HEK293 (cell line): ENCODE measurements around the gene ICE2.

ENCODE experiments used
- CTCF ChIA-PET: fragments of 350-600 bp; formaldehyde crosslinking; extraction: SDS; loops from one replicate; lab custom pipeline; 2021; ENCODE audit warnings: antibody characterized with exemption; lab: Yijun Ruan, JAX
- POLR2A ChIA-PET: fragments of 300-600 bp; formaldehyde crosslinking; extraction: SDS; loops from one replicate; lab custom pipeline; 2020; ENCODE audit warnings: antibody characterized with exemption, inconsistent platforms; lab: Yijun Ruan, JAX
- H3K27ac ChIP-seq: fragments of 200-500 bp; sonication (Bioruptor generic); 2 replicates; pipeline ENCODE4 v1.5.1; 2014; ENCODE audit warnings: low read depth, low read length, control low read depth, inconsistent platforms; ENCODE audit errors: extremely low read depth
- H3K36me3 ChIP-seq, 2 experiments: fragments of 200-500 bp in 1 of 2; sonication (Bioruptor generic) in 1 of 2; 1 replicate in 1 of 2; 2 replicates in 1 of 2; pipeline ENCODE4 v1.5.1; 2014 to 2017; ENCODE audit warnings: inconsistent platforms in 2 of 2, low read length in 2 of 2; ENCODE audit not compliant: control insufficient read depth in 2 of 2, insufficient read depth in 1 of 2
- H3K4me1 ChIP-seq: fragments of 200-500 bp; sonication (Bioruptor generic); 2 replicates; pipeline ENCODE4 v1.5.1; 2014; ENCODE audit warnings: mild to moderate bottlenecking, low read length, inconsistent platforms; ENCODE audit not compliant: control insufficient read depth, insufficient read depth
- H3K4me3 ChIP-seq: 2 replicates; pipeline ENCODE4 v1.5.1; 2011; ENCODE audit warnings: low read depth, mild to moderate bottlenecking, control low read depth, low read length, moderate library complexity
- H3K9me3 ChIP-seq: fragments of 200-500 bp; sonication (Bioruptor generic); 2 replicates; pipeline ENCODE4 v1.5.1; 2014; ENCODE audit warnings: low read depth, low read length, inconsistent platforms; ENCODE audit not compliant: control insufficient read depth, insufficient read depth
- BCL6B ChIP-seq: fragments of 450-650 bp; formaldehyde crosslinking; IDR thresholded peaks from 2 replicates; pipeline ENCODE4 v1.5.1; 2017; ENCODE audit warnings: missing biosample characterization, missing genetic modification characterization
- ELK4 ChIP-seq: IDR thresholded peaks from 2 replicates; pipeline ENCODE4 v1.6.1; 2011; ENCODE audit warnings: mild to moderate bottlenecking, low read depth, low read length, borderline replicate concordance
- OVOL3 ChIP-seq: fragments of 450-650 bp; formaldehyde crosslinking; IDR thresholded peaks from 2 replicates; pipeline ENCODE4 v1.5.1; 2016; ENCODE audit warnings: missing biosample characterization, missing genetic modification characterization
- PRDM2 ChIP-seq: fragments of 450-650 bp; formaldehyde crosslinking; IDR thresholded peaks from 2 replicates; pipeline ENCODE4 v1.5.1; 2016; ENCODE audit warnings: missing biosample characterization, missing genetic modification characterization, borderline replicate concordance
- PRDM4 ChIP-seq: fragments of 450-650 bp; formaldehyde crosslinking; IDR thresholded peaks from 2 replicates; pipeline ENCODE4 v1.5.1; 2017; ENCODE audit warnings: missing biosample characterization, missing genetic modification characterization
- PRDM6 ChIP-seq: fragments of 450-650 bp; formaldehyde crosslinking; IDR thresholded peaks from 2 replicates; pipeline ENCODE4 v1.5.1; 2017; ENCODE audit warnings: missing biosample characterization, missing genetic modification characterization
- WT1 ChIP-seq: fragments of 450-650 bp; formaldehyde crosslinking; IDR thresholded peaks from 2 replicates; pipeline ENCODE4 v1.5.1; 2016; ENCODE audit warnings: missing biosample characterization, missing genetic modification characterization
- ZBTB1 ChIP-seq: fragments of 450-650 bp; formaldehyde crosslinking; IDR thresholded peaks from 2 replicates; pipeline ENCODE4 v1.5.1; 2016; ENCODE audit warnings: missing biosample characterization, missing genetic modification characterization
- ZEB2 ChIP-seq: fragments of 450-650 bp; formaldehyde crosslinking; IDR thresholded peaks from 2 replicates; pipeline ENCODE4 v1.5.1; 2016; ENCODE audit warnings: missing biosample characterization, missing genetic modification characterization
- ZFHX2 ChIP-seq: fragments of 450-650 bp; formaldehyde crosslinking; conservative IDR thresholded peaks from 2 replicates; pipeline ENCODE4 v1.5.1; 2016; ENCODE audit warnings: missing biosample characterization, missing genetic modification characterization
- ZNF132 ChIP-seq: fragments of 450-650 bp; formaldehyde crosslinking; IDR thresholded peaks from 2 replicates; pipeline ENCODE4 v1.5.1; 2017; ENCODE audit warnings: missing biosample characterization, missing genetic modification characterization, borderline replicate concordance
- ZNF138 ChIP-seq: fragments of 450-650 bp; formaldehyde crosslinking; IDR thresholded peaks from 2 replicates; pipeline ENCODE4 v1.5.1; 2016; ENCODE audit warnings: missing biosample characterization, missing genetic modification characterization, borderline replicate concordance
- ZNF221 ChIP-seq: fragments of 450-650 bp; formaldehyde crosslinking; IDR thresholded peaks from 2 replicates; pipeline ENCODE4 v1.5.1; 2017; ENCODE audit warnings: missing biosample characterization, missing genetic modification characterization, borderline replicate concordance
- ZNF223 ChIP-seq: fragments of 450-650 bp; formaldehyde crosslinking; IDR thresholded peaks from 2 replicates; pipeline ENCODE4 v1.5.1; 2016; ENCODE audit warnings: missing biosample characterization, missing genetic modification characterization
- ZNF311 ChIP-seq: fragments of 450-650 bp; formaldehyde crosslinking; IDR thresholded peaks from 2 replicates; pipeline ENCODE4 v1.5.1; 2017; ENCODE audit warnings: missing biosample characterization, missing genetic modification characterization, borderline replicate concordance
- ZNF433 ChIP-seq: fragments of 450-650 bp; formaldehyde crosslinking; IDR thresholded peaks from 2 replicates; pipeline ENCODE4 v1.5.1; 2016; ENCODE audit warnings: missing biosample characterization, missing genetic modification characterization, low read depth
- ZNF48 ChIP-seq: fragments of 450-650 bp; formaldehyde crosslinking; IDR thresholded peaks from 2 replicates; pipeline ENCODE4 v1.5.1; 2016; ENCODE audit warnings: missing biosample characterization, missing genetic modification characterization

The ICE2 gene

GRCh38 chr15:60396560-60396957, 82.4 kb downstream of the ICE2 start:
- ChIA-PET CTCF (interaction anchor here (0.7 to 1.1 kb wide), 2 partner anchors 15 to 36 kb away, joined by 3 to 4 read pairs; no protein-coding TSS in a partner anchor), POLR2A (no interaction called here)
- Histone ChIP-seq H3K4me3 (peak overlapping the region; percentile 88), H3K4me1 (peaks cover 31% of the 10 kb centered on the region), H3K36me3 (peaks cover 0 to 30% of the 10 kb centered on the region in 2 experiments; a peak in 2 of 3 replicates), H3K9me3 (no peaks in the 10 kb centered on the region), H3K27ac (peak overlapping the region; percentile 79; the same call in 1 of the 2 replicates)
- TF ChIP-seq ZNF433 (tag by site-specific recombination) (no peak), PRDM6 (0 out of 2 replicates have a peak, but pooled peaks have one; percentile 9), WT1 (tag by site-specific recombination) (no peak)

GRCh38 chr15:60396100-60396499, 82.8 kb downstream of the ICE2 start:
- ChIA-PET POLR2A (no interaction called here), CTCF (interaction anchor here (1.1 kb wide), 1 partner anchor 36 kb away, joined by 3 read pairs; no protein-coding TSS in a partner anchor)
- peak overlapping the region; percentile 13; the same call in 1 of the 2 replicates for H3K4me3 ChIP-seq
- H3K9me3 ChIP-seq: no peaks in the 10 kb centered on the region
- TF ChIP-seq ZFHX2 (tag by site-specific recombination): no peak
- TF ChIP-seq ZNF311 (tag by site-specific recombination): no peak
- TF ChIP-seq ZNF138: no peak
- TF ChIP-seq ZNF48 (tag by site-specific recombination): no peak
- no peak for TF ChIP-seq OVOL3 (tag by site-specific recombination)
- TF ChIP-seq ZEB2 (tag by site-specific recombination): no peak
- H3K36me3 ChIP-seq: peaks cover 0 to 30% of the 10 kb centered on the region in 2 experiments; a peak in 2 of 3 replicates
- peaks cover 36% of the 10 kb centered on the region for H3K4me1 ChIP-seq
- no peak overlapping the region for H3K27ac ChIP-seq

- ChIA-PET POLR2A (no interaction called here), CTCF (interaction anchor here (0.7 kb wide), 1 partner anchor 799 kb away, joined by 3 read pairs; no protein-coding TSS in a partner anchor)
- Histone ChIP-seq H3K4me3 (no peak overlapping the region), H3K27ac (no peak overlapping the region), H3K4me1 (peaks cover 40% of the 10 kb centered on the region), H3K36me3 (peaks cover 0 to 30% of the 10 kb centered on the region in 2 experiments; a peak in 2 of 3 replicates), H3K9me3 (no peaks in the 10 kb centered on the region)
- TF ChIP-seq BCL6B (tag by site-specific recombination) (no peak), ZNF132 (tag by site-specific recombination) (no peak), PRDM4 (tag by site-specific recombination) (no peak), ZNF221 (tag by site-specific recombination) (no peak), PRDM2 (tag by site-specific recombination) (no peak), ZNF223 (tag by site-specific recombination) (no peak), ZBTB1 (tag by site-specific recombination) (no peak), ELK4 (no peak), ZFHX2 (tag by site-specific recombination) (no peak)
Observed at GRCh38 chr15:60395276-60396011, 83.5 kb downstream of the ICE2 start.
